ENCODE measurements around the gene AKAP11. TPM values are rescaled to one million over a fixed set of nuclear protein-coding genes. Genes with fewer than 3 reads are reported as not detected.

AKAP11 gene
- total and polyA plus RNA-seq, 2 of the 8 experiments (the other 6 are each of a cell fraction or from before 2014, with no cell fraction given) = 4.5 to 21.9 TPM

- TF ChIP-seq SAP30 (IDR thresholded peaks at IDR 0.05; ENCODE audit: insufficient read depth, insufficient replicate concordance, low read length) (peak; percentile 76), POLR2A (IDR thresholded peaks at IDR 0.05; ENCODE audit: control extremely low read depth in 1 of 2, low read depth in 2 of 2, low read length in 2 of 2) (peak in 1 of 2 experiments; percentile 44; a peak in 1 of 3 replicates), SIX5 (IDR thresholded peaks at IDR 0.05; ENCODE audit: low read depth, low read length) (no peak), MAX (IDR thresholded peaks at IDR 0.05) (peak; percentile 63), RAD21 (IDR thresholded peaks at IDR 0.05 in 1 of 2, conservative IDR thresholded peaks at IDR 0.05 in 1 of 2; ENCODE audit: low read depth in 2 of 2, low read length in 2 of 2) (0 out of 4 replicates have a peak, but pooled peaks of 1 of the 2 experiments have one; percentile 6), GABPA (IDR thresholded peaks at IDR 0.05; ENCODE audit: borderline replicate concordance, insufficient read depth, low read length) (no peak), NRF1 (IDR thresholded peaks at IDR 0.05; ENCODE audit: low read depth, low read length) (no peak), CREB1 (IDR thresholded peaks at IDR 0.05) (no peak)
These were observed at the start of gene AKAP11 (continued) for GRCh38 chr13:42272115-42272803.
